Measurements from ENCODE around the gene STEAP2.

- no peak for TF ChIP-seq CTCF (IDR thresholded peaks at IDR 0.05; ENCODE audit: insufficient read depth, low read length, poor library complexity, severe bottlenecking)
- TF ChIP-seq EZH2phosphoT487 (conservative IDR thresholded peaks at IDR 0.05; ENCODE audit: low read length), result no peak
Observed at GRCh38 chr7:90216771-90217170, 5.2 kb downstream of the STEAP2 start.

Data from SU-DHL-6 (cell line).